PFSK-1 (cell line): Measurements from ENCODE around the gene CEP135.

Source experiments
- REST ChIP-seq, 2 experiments: IDR thresholded peaks; 2 replicates each; pipeline versions ENCODE4 v1.6.1 to v1.8.0; 2011 to 2012; ENCODE audit warnings: low read depth in 2 of 2, low read length in 2 of 2, control low read depth in 1 of 2, inconsistent platforms in 1 of 2, mild to moderate bottlenecking in 1 of 2, moderate library complexity in 1 of 2; ENCODE audit not compliant: insufficient read depth in 1 of 2
- SIN3A ChIP-seq: IDR thresholded peaks from 2 replicates; pipeline ENCODE4 v1.6.1; 2012; ENCODE audit warnings: mild to moderate bottlenecking, low read length, moderate library complexity, borderline replicate concordance; ENCODE audit not compliant: insufficient read depth
- TAF1 ChIP-seq: IDR thresholded peaks from 2 replicates; pipeline ENCODE4 v1.6.1; 2012; ENCODE audit warnings: low read length, control low read depth, borderline replicate concordance; ENCODE audit not compliant: insufficient read depth

- TF ChIP-seq REST (IDR thresholded peaks at IDR 0.05; ENCODE audit: insufficient read depth in 1 of 2, low read depth in 2 of 2, low read length in 2 of 2) (no peak), SIN3A (no peak), TAF1 (no peak)
These were observed 32.0 kb downstream of the CEP135 start for GRCh38 chr4:55980725-55981124.
